ENCODE measurements around the gene TNRC18.

The TNRC18 gene

GRCh38 chr7:5469375-5470166, 45.9 kb upstream of the TNRC18 start (continued):
- no peak for TF ChIP-seq TCF7L2 (IDR thresholded peaks at IDR 0.05; ENCODE audit: borderline replicate concordance, low read depth, low read length)

- Histone ChIP-seq H3K4me3 (ENCODE audit: low read depth, low read length) (no peak overlapping the region), H3K9me3 (ENCODE audit: control insufficient read depth, insufficient read depth, low read depth, low read length) (no peaks in the 10 kb centered on the region), H3K36me3 (ENCODE audit: control insufficient read depth in 2 of 2, insufficient read depth in 1 of 2, low read length in 2 of 2) (no peaks in the 10 kb centered on the region), H3K27ac (ENCODE audit: extremely low read depth, low read depth, low read length) (no peak overlapping the region), H3K4me1 (ENCODE audit: control insufficient read depth, insufficient read depth, low read length) (no peaks in the 10 kb centered on the region)
- ChIA-PET CTCF (interaction anchor here (0.7 kb wide), 1 partner anchor 96 kb away, joined by 5 read pairs; no protein-coding TSS in a partner anchor), POLR2A (interaction anchor here (0.7 kb wide), 1 partner anchor 48 kb away, joined by 6 read pairs; no protein-coding TSS in a partner anchor)
- TF ChIP-seq SETDB1 (IDR thresholded peaks at IDR 0.05; ENCODE audit: insufficient read length, low read length) (no peak), FEZF1 (tag by site-specific recombination; IDR thresholded peaks at IDR 0.05) (no peak), ZNF585B (tag by site-specific recombination; IDR thresholded peaks at IDR 0.05) (no peak), ZNF423 (tag by site-specific recombination; IDR thresholded peaks at IDR 0.05) (no peak)
These were observed 44.0 kb upstream of the TNRC18 start for GRCh38 chr7:5467645-5468044.

GRCh38 chr7:5466551-5466950, 42.9 kb upstream of the TNRC18 start:
- TF ChIP-seq ZNF513 (tag by site-specific recombination; IDR thresholded peaks at IDR 0.05) = no peak
- TF ChIP-seq ZNF174 (tag by site-specific recombination; IDR thresholded peaks at IDR 0.05) = no peak
- no peak for TF ChIP-seq ZNF830 (tag by site-specific recombination; IDR thresholded peaks at IDR 0.05; ENCODE audit: low read depth)
- TF ChIP-seq ZNF521 (tag by site-specific recombination; IDR thresholded peaks at IDR 0.05) = no peak
- TF ChIP-seq SCRT2 (tag by site-specific recombination; IDR thresholded peaks at IDR 0.05) = no peak
- no peaks in the 10 kb centered on the region for H3K36me3 ChIP-seq (ENCODE audit: control insufficient read depth in 2 of 2, insufficient read depth in 1 of 2, low read length in 2 of 2)
- no peaks in the 10 kb centered on the region for H3K4me1 ChIP-seq (ENCODE audit: control insufficient read depth, insufficient read depth, low read length)
- CTCF ChIA-PET = interaction anchor here (1.1 kb wide), 1 partner anchor 8 kb away, joined by 3 read pairs; no protein-coding TSS in a partner anchor
- no peaks in the 10 kb centered on the region for H3K9me3 ChIP-seq (ENCODE audit: control insufficient read depth, insufficient read depth, low read depth, low read length)
- H3K27ac ChIP-seq (ENCODE audit: extremely low read depth, low read depth, low read length) = no peak overlapping the region
- no peak overlapping the region for H3K4me3 ChIP-seq (ENCODE audit: low read depth, low read length)
- POLR2A ChIA-PET = no interaction called here

GRCh38 chr7:5463031-5463430, 39.4 kb upstream of the TNRC18 start:
- no peaks in the 10 kb centered on the region for H3K36me3 ChIP-seq (ENCODE audit: control insufficient read depth in 2 of 2, insufficient read depth in 1 of 2, low read length in 2 of 2)
- ChIA-PET POLR2A (no interaction called here), CTCF (no interaction called here)
- no peak overlapping the region for H3K4me3 ChIP-seq (ENCODE audit: low read depth, low read length)
- no peaks in the 10 kb centered on the region for H3K4me1 ChIP-seq (ENCODE audit: control insufficient read depth, insufficient read depth, low read length)
- H3K9me3 ChIP-seq (ENCODE audit: control insufficient read depth, insufficient read depth, low read depth, low read length) = no peaks in the 10 kb centered on the region
- H3K27ac ChIP-seq (ENCODE audit: extremely low read depth, low read depth, low read length) = no peak overlapping the region
- no peak for TF ChIP-seq ZBTB10 (tag by site-specific recombination; IDR thresholded peaks at IDR 0.05)
- no peak for TF ChIP-seq PRDM6 (tag by site-specific recombination; IDR thresholded peaks at IDR 0.05)
- TF ChIP-seq ZNF138 (tag by site-specific recombination; IDR thresholded peaks at IDR 0.05; ENCODE audit: borderline replicate concordance) = no peak
- TF ChIP-seq PBX3 (CRISPR knock-in tag; IDR thresholded peaks at IDR 0.05) = no peak
- TF ChIP-seq ZNF292 (tag by site-specific recombination; IDR thresholded peaks at IDR 0.05; ENCODE audit: borderline replicate concordance, low read depth) = no peak
- no peak for TF ChIP-seq ZNF658 (tag by site-specific recombination; IDR thresholded peaks at IDR 0.05)
- no peak for TF ChIP-seq MEIS1 (CRISPR knock-in tag; IDR thresholded peaks at IDR 0.05; ENCODE audit: borderline replicate concordance)
- TF ChIP-seq ZBTB49 (tag by site-specific recombination; IDR thresholded peaks at IDR 0.05; ENCODE audit: low read depth) = no peak
- no peak for TF ChIP-seq ZNF837 (tag by site-specific recombination; IDR thresholded peaks at IDR 0.05)
- no peak for TF ChIP-seq KLF16 (tag by site-specific recombination; IDR thresholded peaks at IDR 0.05)

Measured in HEK293 (cell line).